Raji (cell line): Measurements from ENCODE around the gene GNA14.

Experiments
- POLR2A ChIP-seq: IDR thresholded peaks from 2 replicates; pipeline ENCODE4 v1.6.1; 2011; ENCODE audit warnings: low read depth, low read length, control low read depth; ENCODE audit not compliant: insufficient read depth

The GNA14 gene

GRCh38 chr9:77598991-77599390, 49.1 kb downstream of the GNA14 start:
- no peak for TF ChIP-seq POLR2A

- TF ChIP-seq POLR2A, result no peak
Measured at GRCh38 chr9:77598524-77598923, 49.6 kb downstream of the GNA14 start.

- no peak for TF ChIP-seq POLR2A
Measured at GRCh38 chr9:77597057-77597456, 51.1 kb downstream of the GNA14 start.

- TF ChIP-seq POLR2A, result no peak
Measured at GRCh38 chr9:77595426-77596095, 52.6 kb downstream of the GNA14 start.

GRCh38 chr9:77594963-77595362, 53.2 kb downstream of the GNA14 start:
- TF ChIP-seq POLR2A, result no peak

GRCh38 chr9:77593528-77593927, 54.6 kb downstream of the GNA14 start:
- no peak for TF ChIP-seq POLR2A

GRCh38 chr9:77592476-77592875, 55.6 kb downstream of the GNA14 start:
- TF ChIP-seq POLR2A, result no peak

GRCh38 chr9:77589046-77589795, 58.9 kb downstream of the GNA14 start:
- TF ChIP-seq POLR2A, result no peak

GRCh38 chr9:77588271-77588937, 59.7 kb downstream of the GNA14 start:
- TF ChIP-seq POLR2A, result no peak

GRCh38 chr9:77587851-77588250, 60.3 kb downstream of the GNA14 start:
- no peak for TF ChIP-seq POLR2A

- TF ChIP-seq POLR2A, result no peak
Measured at GRCh38 chr9:77587042-77587441, 61.1 kb downstream of the GNA14 start.

- no peak for TF ChIP-seq POLR2A
Measured at GRCh38 chr9:77586591-77586990, 61.5 kb downstream of the GNA14 start.

- no peak for TF ChIP-seq POLR2A
Measured at GRCh38 chr9:77585335-77585786, 62.8 kb downstream of the GNA14 start.

- TF ChIP-seq POLR2A, result no peak
Measured at GRCh38 chr9:77582961-77583576, 65.1 kb downstream of the GNA14 start.

- no peak for TF ChIP-seq POLR2A
Measured at GRCh38 chr9:77582525-77582924, 65.6 kb downstream of the GNA14 start.
